ENCODE results near the gene IMPACT.

Gene IMPACT

GRCh38 chr18:24426073-24426397 is 435 bp upstream of the IMPACT start:
- no peak for DNase-seq

- DNase-seq: no peak
These were observed 1.0 kb downstream of the IMPACT start for GRCh38 chr18:24427484-24427883.

- DNase-seq: no peak
These were observed 2.2 kb downstream of the IMPACT start for GRCh38 chr18:24428709-24429108.

- no peak for DNase-seq
These were observed 2.7 kb downstream of the IMPACT start for GRCh38 chr18:24429188-24429587.

- DNase-seq: no peak
These were observed 6.1 kb downstream of the IMPACT start for GRCh38 chr18:24432618-24433017.

GRCh38 chr18:24436939-24437338 is 10.5 kb downstream of the IMPACT start:
- no peak for DNase-seq

- no peak for DNase-seq
These were observed 17.4 kb downstream of the IMPACT start for GRCh38 chr18:24443870-24444269.

GRCh38 chr18:24446453-24446852 is 20.0 kb downstream of the IMPACT start:
- no peak for DNase-seq

- DNase-seq: no peak
These were observed 20.6 kb downstream of the IMPACT start for GRCh38 chr18:24446953-24447538.

GRCh38 chr18:24447961-24448360 is 21.5 kb downstream of the IMPACT start:
- no peak for DNase-seq

- DNase-seq: no peak
These were observed 30.1 kb downstream of the IMPACT start for GRCh38 chr18:24456549-24456948.

- no peak for DNase-seq
These were observed 33.3 kb downstream of the IMPACT start for GRCh38 chr18:24459772-24460171.

- DNase-seq: no peak
These were observed 33.9 kb downstream of the IMPACT start, which contains the start of gene HRH4 for GRCh38 chr18:24460388-24460787. Gene HRH4 (plus strand): TSS chr18:24460637. CDS start chr18:24460729, 92 bp downstream.

GRCh38 chr18:24461996-24462395 is 35.5 kb downstream of the IMPACT start:
- DNase-seq: no peak

- no peak for DNase-seq
These were observed 36.6 kb downstream of the IMPACT start for GRCh38 chr18:24462838-24463775.

GRCh38 chr18:24465486-24465885 is 39.0 kb downstream of the IMPACT start:
- DNase-seq: no peak

- no peak for DNase-seq
These were observed 40.3 kb downstream of the IMPACT start for GRCh38 chr18:24466771-24467170.

GRCh38 chr18:24470022-24470618 is 43.6 kb downstream of the IMPACT start:
- no peak for DNase-seq

- DNase-seq: no peak
These were observed 44.3 kb downstream of the IMPACT start for GRCh38 chr18:24470805-24471204.

- no peak for DNase-seq
These were observed 46.1 kb downstream of the IMPACT start for GRCh38 chr18:24472591-24472990.

- DNase-seq: no peak
These were observed 47.9 kb downstream of the IMPACT start for GRCh38 chr18:24474406-24474805.

- DNase-seq: no peak
These were observed 49.6 kb downstream of the IMPACT start for GRCh38 chr18:24475926-24476589.

- no peak for DNase-seq
These were observed 52.9 kb downstream of the IMPACT start for GRCh38 chr18:24479371-24479770.

Measured in activated naive CD4-positive, alpha-beta T cell (primary cell).